OCI-LY3 (cell line): ENCODE results near the gene SPATA19.

Experiments used
- CTCF ChIP-seq: fragments of 200-600, 300-600 bp; sonication (generic); IDR thresholded peaks from 2 replicates; pipeline ENCODE4 v1.5.1; 2014; ENCODE audit warnings: antibody characterized with exemption, low read length, low read depth
- EZH2phosphoT487 ChIP-seq: fragments of 200-600 bp; shearing (Covaris generic); IDR thresholded peaks from 2 replicates; pipeline ENCODE4 v1.6.1; 2018; ENCODE audit warnings: antibody characterized with exemption, mixed run types, low read depth

DNA sequence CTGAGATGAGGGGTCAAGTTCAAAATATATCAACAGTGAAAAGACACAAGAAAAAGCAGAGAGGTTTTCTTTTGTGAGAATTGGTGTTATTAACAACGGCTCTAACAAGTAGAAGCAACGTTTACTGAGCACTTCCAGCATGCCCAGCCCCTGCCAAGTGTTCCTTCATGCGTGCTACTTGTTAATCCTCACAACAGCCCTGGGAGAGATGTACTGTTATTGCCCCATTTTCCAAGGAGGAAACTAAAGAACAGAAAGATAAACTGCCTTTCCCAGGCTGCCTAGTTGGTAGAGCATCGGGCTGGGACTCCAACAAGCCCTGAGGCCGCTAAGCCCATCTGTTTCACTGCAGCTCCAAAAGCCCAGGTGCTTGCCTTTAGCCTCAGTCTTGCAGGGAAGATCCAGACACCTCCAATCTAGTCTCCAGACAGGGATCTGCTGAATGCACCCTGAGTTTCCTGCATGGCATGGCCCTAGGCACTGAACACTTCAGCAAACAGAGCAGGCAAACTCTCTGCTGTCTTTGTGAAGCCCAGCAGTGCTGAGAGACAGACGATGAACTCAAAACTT, 25.5 kb downstream of the SPATA19 start:
- TF ChIP-seq CTCF (no peak), EZH2phosphoT487 (no peak)
